ENCODE results near the gene FGFR3. TPM values are rescaled to one million over a fixed set of nuclear protein-coding genes. Genes with fewer than 3 reads are reported as not detected.

Gene FGFR3
- total RNA-seq, 1 donor from 2014 or later = 44.3 TPM

DNA sequence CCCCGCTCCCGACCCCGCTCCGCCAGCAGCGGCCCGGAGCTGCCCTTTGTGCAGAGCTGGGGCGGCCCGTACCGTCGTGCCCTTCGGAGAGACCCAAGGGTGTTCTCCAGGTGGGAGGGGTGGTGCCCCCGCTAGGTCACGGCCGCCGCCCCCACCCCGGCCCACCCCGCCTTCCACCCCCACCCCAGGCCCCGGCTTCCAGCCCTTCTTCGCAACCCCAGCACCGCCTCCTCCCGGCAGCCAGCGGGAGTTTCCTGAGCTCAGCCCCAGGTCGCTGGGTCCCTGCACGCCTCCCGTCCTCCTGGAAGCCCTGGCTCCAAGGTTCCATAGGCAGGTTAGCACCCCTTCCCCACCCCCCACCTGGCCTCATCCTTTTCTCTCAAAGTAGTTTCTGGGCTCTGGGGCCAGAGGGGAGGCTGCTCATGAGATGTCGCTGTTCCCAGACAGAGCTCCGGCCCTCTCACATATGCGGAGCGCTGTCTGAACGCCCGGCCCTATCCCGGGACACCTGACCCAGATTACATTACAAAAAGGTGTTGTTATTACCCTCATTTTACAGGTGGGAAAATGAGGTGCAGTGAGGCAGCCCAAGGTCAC lies 25.2 kb upstream of the FGFR3 start:
- H3K36me3 Mint-ChIP-seq = no peaks in the 10 kb centered on the region
- peaks cover 4% of the 10 kb centered on the region for H3K4me1 Mint-ChIP-seq (ENCODE audit: unreplicated experiment)
- H3K27me3 Mint-ChIP-seq = no peaks in the 10 kb centered on the region
- DNase-seq (ENCODE audit: extremely low spot score, unreplicated experiment) = no peak
- TF ChIP-seq, protein P1, sequence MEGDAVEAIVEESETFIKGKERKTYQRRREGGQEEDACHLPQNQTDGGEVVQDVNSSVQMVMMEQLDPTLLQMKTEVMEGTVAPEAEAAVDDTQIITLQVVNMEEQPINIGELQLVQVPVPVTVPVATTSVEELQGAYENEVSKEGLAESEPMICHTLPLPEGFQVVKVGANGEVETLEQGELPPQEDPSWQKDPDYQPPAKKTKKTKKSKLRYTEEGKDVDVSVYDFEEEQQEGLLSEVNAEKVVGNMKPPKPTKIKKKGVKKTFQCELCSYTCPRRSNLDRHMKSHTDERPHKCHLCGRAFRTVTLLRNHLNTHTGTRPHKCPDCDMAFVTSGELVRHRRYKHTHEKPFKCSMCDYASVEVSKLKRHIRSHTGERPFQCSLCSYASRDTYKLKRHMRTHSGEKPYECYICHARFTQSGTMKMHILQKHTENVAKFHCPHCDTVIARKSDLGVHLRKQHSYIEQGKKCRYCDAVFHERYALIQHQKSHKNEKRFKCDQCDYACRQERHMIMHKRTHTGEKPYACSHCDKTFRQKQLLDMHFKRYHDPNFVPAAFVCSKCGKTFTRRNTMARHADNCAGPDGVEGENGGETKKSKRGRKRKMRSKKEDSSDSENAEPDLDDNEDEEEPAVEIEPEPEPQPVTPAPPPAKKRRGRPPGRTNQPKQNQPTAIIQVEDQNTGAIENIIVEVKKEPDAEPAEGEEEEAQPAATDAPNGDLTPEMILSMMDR (conservative IDR thresholded peaks at IDR 0.05) = peak; percentile 69
- no peaks in the 10 kb centered on the region for H3K9me3 Mint-ChIP-seq
- H3K4me3 Mint-ChIP-seq = peak overlapping the region; percentile 94
- H3K27ac Mint-ChIP-seq = peak overlapping the region; percentile 59

DNA sequence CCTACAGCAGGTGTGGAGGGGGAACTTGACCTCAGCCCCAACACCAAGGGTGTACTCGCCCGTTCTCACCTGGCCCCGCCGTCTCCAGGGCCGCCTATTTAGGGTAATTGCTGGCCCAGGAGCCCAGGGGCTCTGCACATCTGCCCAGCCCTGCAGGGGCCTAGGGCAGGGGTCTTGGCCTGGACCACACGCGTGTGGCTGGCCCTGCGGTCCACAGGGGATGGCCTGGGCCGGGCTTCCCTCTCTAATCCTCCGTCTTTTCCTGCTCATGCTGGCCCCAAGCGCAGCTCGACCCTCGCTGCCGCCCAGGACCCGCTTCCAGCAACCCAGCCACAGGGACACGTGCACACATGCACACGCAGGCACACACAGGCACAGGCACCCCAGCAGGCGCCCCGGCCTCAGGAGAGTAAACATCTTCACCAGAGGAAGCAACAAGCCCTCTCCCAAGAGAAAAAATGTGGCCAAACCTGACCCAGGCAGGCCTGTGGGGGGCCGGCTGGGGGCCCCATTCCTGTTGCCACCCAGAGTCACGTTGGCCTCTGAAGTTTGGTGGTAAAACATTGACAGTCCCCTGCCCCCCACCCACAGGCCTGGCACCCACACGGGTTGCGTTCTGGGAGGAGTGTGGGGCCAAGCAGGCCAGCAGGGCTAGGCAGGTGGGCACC lies 24.6 kb upstream of the FGFR3 start:
- H3K4me1 Mint-ChIP-seq (ENCODE audit: unreplicated experiment) = peaks cover 4% of the 10 kb centered on the region
- TF ChIP-seq, protein P1 (conservative IDR thresholded peaks at IDR 0.05) = no peak
- H3K4me3 Mint-ChIP-seq = peak overlapping the region; percentile 94
- no peak for DNase-seq (ENCODE audit: extremely low spot score, unreplicated experiment)
- no peaks in the 10 kb centered on the region for H3K36me3 Mint-ChIP-seq
- no peaks in the 10 kb centered on the region for H3K27me3 Mint-ChIP-seq
- peak overlapping the region; percentile 94 for H3K27ac Mint-ChIP-seq
- no peaks in the 10 kb centered on the region for H3K9me3 Mint-ChIP-seq

DNA sequence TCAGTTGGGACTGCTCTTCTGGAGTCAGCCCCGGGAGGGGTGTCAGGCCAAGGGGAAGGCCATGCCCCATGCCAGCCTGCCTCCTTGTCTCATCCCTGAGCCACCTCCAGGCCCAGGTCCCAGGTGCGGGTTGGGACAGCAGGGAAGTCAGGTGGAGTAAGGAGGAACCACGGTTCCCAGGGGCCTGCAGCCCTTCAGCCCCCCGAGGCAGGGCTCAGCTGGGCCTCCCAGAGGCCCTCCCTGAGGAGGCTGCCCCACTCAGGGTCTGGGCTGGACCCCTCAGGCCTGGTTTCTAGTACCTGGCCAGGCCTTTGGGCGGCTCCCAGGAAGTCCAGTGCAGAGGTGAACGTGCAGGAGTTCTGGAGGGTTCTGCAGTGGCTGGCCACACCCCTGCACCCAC lies 23.4 kb upstream of the FGFR3 start:
- no peaks in the 10 kb centered on the region for H3K27me3 Mint-ChIP-seq
- H3K4me1 Mint-ChIP-seq (ENCODE audit: unreplicated experiment) = peaks cover 4% of the 10 kb centered on the region
- H3K9me3 Mint-ChIP-seq = no peaks in the 10 kb centered on the region
- H3K27ac Mint-ChIP-seq = no peak overlapping the region
- no peaks in the 10 kb centered on the region for H3K36me3 Mint-ChIP-seq
- no peak overlapping the region for H3K4me3 Mint-ChIP-seq
- TF ChIP-seq, protein P1 (conservative IDR thresholded peaks at IDR 0.05) = no peak
- no peak for DNase-seq (ENCODE audit: extremely low spot score, unreplicated experiment)

DNA sequence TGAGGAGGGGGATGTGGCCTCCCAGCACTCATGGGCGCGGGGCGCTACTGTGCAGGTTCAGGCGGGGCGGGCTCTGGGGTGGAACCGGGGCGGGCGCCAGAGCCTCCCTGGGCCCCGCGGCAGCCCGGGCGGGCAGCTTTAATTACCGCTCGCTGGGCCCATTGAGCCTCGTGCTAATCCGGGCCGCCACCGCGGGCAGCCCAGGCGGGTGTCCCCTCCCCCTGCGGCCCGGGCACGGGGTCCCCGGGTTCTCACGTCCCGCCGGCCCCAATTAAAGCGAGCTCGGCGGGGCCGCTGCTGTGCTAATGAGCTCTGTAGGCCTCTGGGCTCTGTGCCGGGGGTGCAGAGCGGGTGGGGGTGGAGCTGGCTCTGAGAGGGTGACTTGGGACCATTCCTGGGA lies 22.8 kb upstream of the FGFR3 start:
- Mint-ChIP-seq H3K9me3 (no peaks in the 10 kb centered on the region), H3K36me3 (no peaks in the 10 kb centered on the region), H3K4me1 (ENCODE audit: unreplicated experiment) (peaks cover 4% of the 10 kb centered on the region), H3K27me3 (no peaks in the 10 kb centered on the region), H3K27ac (no peak overlapping the region), H3K4me3 (no peak overlapping the region)
- TF ChIP-seq, protein P1 (conservative IDR thresholded peaks at IDR 0.05) = no peak
- no peak for DNase-seq (ENCODE audit: extremely low spot score, unreplicated experiment)

DNA sequence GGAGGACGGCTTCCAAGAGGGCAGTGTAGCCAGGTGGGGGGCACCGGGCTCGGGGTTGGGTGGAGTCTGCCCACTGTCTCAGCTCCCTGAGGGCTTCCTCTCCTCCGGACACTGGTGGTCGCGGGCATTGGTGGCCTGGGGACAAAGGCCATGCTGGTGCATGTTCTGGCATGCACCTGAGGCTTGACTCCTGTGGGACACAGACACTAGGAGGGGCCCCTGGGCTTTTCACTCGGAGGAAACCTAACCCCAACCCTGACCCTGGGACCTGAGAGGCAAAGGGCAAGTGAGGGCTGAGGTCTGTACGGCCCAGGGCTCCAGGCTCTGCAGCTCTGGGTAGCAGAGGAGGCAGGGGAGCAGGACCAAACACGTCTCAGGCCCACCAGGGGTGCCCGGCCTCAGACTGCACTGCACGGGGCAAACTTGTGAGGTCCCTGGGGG lies 22.3 kb upstream of the FGFR3 start:
- Mint-ChIP-seq H3K36me3 (no peaks in the 10 kb centered on the region), H3K27me3 (no peaks in the 10 kb centered on the region), H3K4me1 (ENCODE audit: unreplicated experiment) (peaks cover 4% of the 10 kb centered on the region), H3K9me3 (no peaks in the 10 kb centered on the region), H3K27ac (no peak overlapping the region), H3K4me3 (no peak overlapping the region)
- no peak for DNase-seq (ENCODE audit: extremely low spot score, unreplicated experiment)
- TF ChIP-seq, protein P1 (conservative IDR thresholded peaks at IDR 0.05) = no peak
